Stimulated activated effector memory CD8-positive, alpha-beta T cell treated with anti-CD3 and anti-CD28 coated beads, Interleukin-12 subunit alpha, Interleukin-12 subunit beta, amount 100 ng/mL, for 72 hours (primary cell): Measurements from ENCODE around the gene RNF103.
"Not testable (repeated sequence)": the region's sequence is repeated elsewhere in the genome, so short reads cannot be mapped to it uniquely, and the experiment has no call there.

Experiments used
- ATAC-seq: fragments of 150-1000 bp; cut with Tn5 transposase; 2 replicates; pipeline ENCODE4 v1.10.0; 2021
- DNase-seq, 2 donors: peaks; one replicate each; pipeline ENCODE4 v3.0.0; 2021 to 2022; ENCODE audit warnings: low spot score in 2 of 2
- H3K27ac Mint-ChIP-seq: one replicate; pipeline ENCODE4 v1.8.0; 2022; ENCODE audit warnings: mild to moderate bottlenecking, mixed read lengths
- H3K36me3 Mint-ChIP-seq: one replicate; pipeline ENCODE4 v1.8.0; 2022; ENCODE audit warnings: mild to moderate bottlenecking, mixed read lengths
- H3K4me1 Mint-ChIP-seq: one replicate; pipeline ENCODE4 v1.8.0; 2022; ENCODE audit warnings: mixed read lengths
- H3K4me3 Mint-ChIP-seq: one replicate; pipeline ENCODE4 v1.8.0; 2022; ENCODE audit warnings: mild to moderate bottlenecking, mixed read lengths
- H3K9me3 Mint-ChIP-seq: one replicate; pipeline ENCODE4 v1.8.0; 2022; ENCODE audit warnings: mixed read lengths

The RNF103 gene, protein sequence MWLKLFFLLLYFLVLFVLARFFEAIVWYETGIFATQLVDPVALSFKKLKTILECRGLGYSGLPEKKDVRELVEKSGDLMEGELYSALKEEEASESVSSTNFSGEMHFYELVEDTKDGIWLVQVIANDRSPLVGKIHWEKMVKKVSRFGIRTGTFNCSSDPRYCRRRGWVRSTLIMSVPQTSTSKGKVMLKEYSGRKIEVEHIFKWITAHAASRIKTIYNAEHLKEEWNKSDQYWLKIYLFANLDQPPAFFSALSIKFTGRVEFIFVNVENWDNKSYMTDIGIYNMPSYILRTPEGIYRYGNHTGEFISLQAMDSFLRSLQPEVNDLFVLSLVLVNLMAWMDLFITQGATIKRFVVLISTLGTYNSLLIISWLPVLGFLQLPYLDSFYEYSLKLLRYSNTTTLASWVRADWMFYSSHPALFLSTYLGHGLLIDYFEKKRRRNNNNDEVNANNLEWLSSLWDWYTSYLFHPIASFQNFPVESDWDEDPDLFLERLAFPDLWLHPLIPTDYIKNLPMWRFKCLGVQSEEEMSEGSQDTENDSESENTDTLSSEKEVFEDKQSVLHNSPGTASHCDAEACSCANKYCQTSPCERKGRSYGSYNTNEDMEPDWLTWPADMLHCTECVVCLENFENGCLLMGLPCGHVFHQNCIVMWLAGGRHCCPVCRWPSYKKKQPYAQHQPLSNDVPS

GRCh38 chr2:86623494-86624266 lies at the start of gene RNF103:
RNF103 (minus strand) TSS chr2:86623865; CDS start chr2:86622886, 979 bp downstream.
- peak within 1 kb of the TSS; percentile 96 for H3K27ac Mint-ChIP-seq
- no peaks in the 10 kb centered on the region for H3K9me3 Mint-ChIP-seq
- peak; percentile 92 for ATAC-seq

DNA sequence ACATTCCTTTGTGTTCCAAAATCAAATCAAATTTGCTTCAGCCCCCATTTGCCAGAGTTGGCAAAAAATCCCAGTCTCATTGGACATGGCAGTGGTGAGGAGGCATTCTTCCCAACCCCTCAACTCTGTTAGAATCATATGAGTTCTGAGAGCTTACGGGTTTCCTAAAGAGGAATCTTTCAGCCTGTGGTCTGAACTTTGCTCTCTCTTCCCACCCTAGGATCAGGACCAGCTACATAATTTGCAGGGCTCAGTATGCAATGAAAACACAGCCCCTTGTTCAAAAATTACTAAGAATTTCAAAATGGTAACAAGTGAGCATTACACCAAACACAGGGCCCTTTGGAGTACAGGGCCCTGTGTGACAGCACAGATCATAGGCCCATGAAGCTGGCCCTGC lies 49.3 kb upstream of the RNF103 start:
- Mint-ChIP-seq H3K27ac (no peak overlapping the region), H3K4me1 (no peaks in the 10 kb centered on the region), H3K36me3 (no peaks in the 10 kb centered on the region), H3K4me3 (no peak overlapping the region), H3K9me3 (no peaks in the 10 kb centered on the region)
- DNase-seq: no peak
- no peak for ATAC-seq

More at GRCh38 chr2:86623494-86624266, at the start of gene RNF103:
- Mint-ChIP-seq H3K36me3 (peaks cover 27% of the 10 kb centered on the region), H3K4me1 (peaks cover 14% of the 10 kb centered on the region), H3K4me3 (peak within 1 kb of the TSS; percentile 89)
- peak; percentile 90 to 96 for DNase-seq

DNA sequence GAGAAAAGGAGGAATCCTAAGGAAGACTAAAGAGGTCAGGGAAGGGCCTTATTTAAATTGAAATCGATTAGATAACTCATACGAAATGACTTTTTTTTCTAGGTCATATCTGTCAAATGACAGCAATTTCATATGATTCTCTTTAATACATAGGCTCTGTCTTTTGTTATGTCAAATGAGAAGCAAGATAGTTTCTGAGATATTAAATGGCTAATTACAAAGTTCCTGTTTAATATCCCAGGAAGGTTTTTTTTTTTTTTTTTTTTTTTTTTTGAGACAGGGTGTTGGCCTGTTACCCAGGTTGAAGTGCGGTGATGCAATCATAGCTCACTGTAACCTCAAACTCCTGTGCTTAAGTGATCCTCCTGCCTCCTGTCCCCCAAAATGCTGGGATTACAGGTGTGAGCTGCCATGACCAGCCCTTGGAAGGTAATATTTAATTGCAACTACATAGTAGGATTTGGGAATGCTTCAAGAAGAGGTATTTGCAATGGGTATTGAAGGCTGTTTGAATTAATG lies 48.4 kb upstream of the RNF103 start:
- no peaks in the 10 kb centered on the region for H3K36me3 Mint-ChIP-seq
- DNase-seq (no peak), ATAC-seq (no peak)
- H3K9me3 Mint-ChIP-seq: no peaks in the 10 kb centered on the region
- no peak overlapping the region for H3K27ac Mint-ChIP-seq
- no peak overlapping the region for H3K4me3 Mint-ChIP-seq
- H3K4me1 Mint-ChIP-seq: no peaks in the 10 kb centered on the region

GRCh38 chr2:86671337-86671981 lies 47.8 kb upstream of the RNF103 start:
- Mint-ChIP-seq H3K9me3 (no peaks in the 10 kb centered on the region), H3K27ac (no peak overlapping the region), H3K36me3 (no peaks in the 10 kb centered on the region), H3K4me1 (no peaks in the 10 kb centered on the region), H3K4me3 (no peak overlapping the region)
- no peak for DNase-seq
- ATAC-seq: no peak

DNA sequence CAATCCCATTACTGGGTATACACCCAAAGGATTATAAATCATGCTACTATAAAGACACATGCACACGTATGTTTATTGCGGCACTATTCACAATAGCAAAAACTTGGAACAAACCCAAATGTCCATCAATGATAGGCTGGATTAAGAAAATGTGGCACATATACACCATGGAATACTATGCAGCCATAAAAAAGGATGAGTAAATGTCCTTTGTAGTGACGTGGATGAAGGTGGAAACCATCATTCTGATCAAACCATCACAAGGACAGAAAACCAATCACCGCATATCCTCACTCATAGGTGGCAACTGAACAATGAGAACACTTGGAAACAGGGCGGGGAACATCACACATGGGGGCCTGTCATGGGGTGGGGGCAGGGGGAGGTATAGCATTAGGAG lies 45.7 kb upstream of the RNF103 start:
- not testable (repeated sequence) for H3K4me3 Mint-ChIP-seq, H3K27ac Mint-ChIP-seq, H3K36me3 Mint-ChIP-seq, DNase-seq, ATAC-seq, H3K9me3 Mint-ChIP-seq, H3K4me1 Mint-ChIP-seq

- Mint-ChIP-seq H3K4me1 (no peaks in the 10 kb centered on the region), H3K9me3 (no peaks in the 10 kb centered on the region), H3K36me3 (no peaks in the 10 kb centered on the region), H3K27ac (no peak overlapping the region), H3K4me3 (no peak overlapping the region)
- ATAC-seq (no peak), DNase-seq (no peak)
Measured at GRCh38 chr2:86661333-86661732, 37.7 kb upstream of the RNF103 start.

GRCh38 chr2:86650188-86650587 lies 26.5 kb upstream of the RNF103 start:
- Mint-ChIP-seq H3K27ac (no peak overlapping the region), H3K4me3 (no peak overlapping the region), H3K36me3 (no peaks in the 10 kb centered on the region), H3K9me3 (peaks cover 20% of the 10 kb centered on the region), H3K4me1 (no peaks in the 10 kb centered on the region)
- no peak for DNase-seq
- ATAC-seq: no peak

GRCh38 chr2:86649119-86649947 lies 25.7 kb upstream of the RNF103 start:
- no peak overlapping the region for H3K4me3 Mint-ChIP-seq
- ATAC-seq: no peak
- no peak overlapping the region for H3K27ac Mint-ChIP-seq
- no peak for DNase-seq
- H3K9me3 Mint-ChIP-seq: peaks cover 20% of the 10 kb centered on the region
- H3K36me3 Mint-ChIP-seq: no peaks in the 10 kb centered on the region
- H3K4me1 Mint-ChIP-seq: no peaks in the 10 kb centered on the region

DNA sequence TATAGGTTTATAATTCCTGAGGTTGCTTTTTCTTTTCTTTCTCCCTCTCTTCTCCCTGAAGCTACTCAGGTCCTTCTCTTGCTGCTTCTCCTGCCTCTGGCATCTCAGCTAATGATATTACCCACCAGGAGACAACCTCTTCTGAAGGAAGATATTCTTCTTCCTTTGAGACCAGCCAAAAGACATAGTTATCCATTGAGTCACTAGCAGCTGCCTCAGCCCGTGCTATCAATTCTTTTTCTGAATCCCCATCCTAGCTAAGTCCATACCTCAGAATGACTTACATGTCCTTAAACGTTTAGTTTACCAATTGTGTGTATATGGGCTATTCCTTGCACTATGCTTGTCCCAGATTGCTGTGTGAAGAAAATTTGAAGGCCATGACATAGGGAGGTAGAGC lies 25.0 kb upstream of the RNF103 start:
- H3K27ac Mint-ChIP-seq: no peak overlapping the region
- no peak for DNase-seq
- no peaks in the 10 kb centered on the region for H3K4me1 Mint-ChIP-seq

DNA sequence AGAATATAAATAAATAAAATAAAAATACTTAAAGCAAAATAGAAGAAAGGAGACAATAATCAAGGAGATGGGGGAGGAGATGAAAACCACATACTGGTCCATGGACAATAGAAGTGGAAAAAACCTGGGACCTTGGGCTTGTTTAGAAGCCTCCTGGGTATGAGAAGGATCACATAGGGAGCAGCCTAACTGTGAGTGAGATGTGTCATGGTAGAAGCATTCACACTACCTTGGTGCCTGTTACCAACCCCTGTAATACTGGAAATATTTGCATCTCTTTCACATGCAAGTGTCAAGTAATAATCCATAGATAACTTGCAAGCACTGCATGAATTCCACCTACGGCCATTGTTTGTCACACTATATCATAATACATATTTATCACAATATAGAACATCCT lies 23.2 kb upstream of the RNF103 start:
- DNase-seq (peak in 1 of 2 donors; percentile 10), ATAC-seq (no peak)
- Mint-ChIP-seq H3K27ac (no peak overlapping the region), H3K4me3 (no peak overlapping the region), H3K9me3 (peaks cover 20% of the 10 kb centered on the region), H3K4me1 (no peaks in the 10 kb centered on the region), H3K36me3 (no peaks in the 10 kb centered on the region)

More for the DNA sequence above, 25.0 kb upstream of the RNF103 start:
- Mint-ChIP-seq H3K4me3 (no peak overlapping the region), H3K9me3 (peaks cover 20% of the 10 kb centered on the region), H3K36me3 (no peaks in the 10 kb centered on the region)
- ATAC-seq: no peak

GRCh38 chr2:86646329-86646728 lies 22.7 kb upstream of the RNF103 start:
- DNase-seq (no peak), ATAC-seq (no peak)
- Mint-ChIP-seq H3K4me3 (no peak overlapping the region), H3K4me1 (no peaks in the 10 kb centered on the region), H3K36me3 (no peaks in the 10 kb centered on the region), H3K27ac (no peak overlapping the region), H3K9me3 (peaks cover 20% of the 10 kb centered on the region)

GRCh38 chr2:86645752-86646151 lies 22.1 kb upstream of the RNF103 start:
- no peaks in the 10 kb centered on the region for H3K36me3 Mint-ChIP-seq
- H3K4me3 Mint-ChIP-seq: no peak overlapping the region
- ATAC-seq (no peak), DNase-seq (peak in 1 of 2 donors; percentile 32)
- no peaks in the 10 kb centered on the region for H3K4me1 Mint-ChIP-seq
- no peak overlapping the region for H3K27ac Mint-ChIP-seq
- H3K9me3 Mint-ChIP-seq: peaks cover 20% of the 10 kb centered on the region

- peaks cover 7% of the 10 kb centered on the region for H3K9me3 Mint-ChIP-seq
- H3K36me3 Mint-ChIP-seq: no peaks in the 10 kb centered on the region
- H3K27ac Mint-ChIP-seq: no peak overlapping the region
- ATAC-seq: no peak
- H3K4me1 Mint-ChIP-seq: no peaks in the 10 kb centered on the region
- no peak for DNase-seq
- H3K4me3 Mint-ChIP-seq: no peak overlapping the region
Measured at GRCh38 chr2:86638712-86639111, 15.0 kb upstream of the RNF103 start.

DNA sequence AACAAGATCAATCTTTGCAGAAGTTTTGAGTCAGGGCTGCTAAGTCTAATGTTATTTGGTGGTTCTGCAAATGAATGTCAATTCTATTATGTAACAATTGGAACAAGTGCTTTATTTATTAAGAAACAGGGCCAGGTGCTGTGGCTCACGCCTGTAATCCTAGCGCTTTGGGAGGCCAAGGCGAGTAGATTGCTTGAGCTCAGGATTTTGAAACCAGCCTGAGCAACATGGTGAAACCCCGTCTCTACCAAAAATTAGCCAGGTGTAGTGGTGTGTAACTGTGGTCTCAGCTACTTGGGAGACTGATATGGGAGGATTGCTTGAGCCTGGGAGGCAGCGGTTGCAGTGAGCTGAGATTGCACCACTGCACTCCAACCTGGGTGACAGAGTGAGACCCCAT lies 13.2 kb upstream of the RNF103 start:
- Mint-ChIP-seq H3K4me3 (no peak overlapping the region), H3K9me3 (peaks cover 7% of the 10 kb centered on the region), H3K36me3 (no peaks in the 10 kb centered on the region), H3K4me1 (no peaks in the 10 kb centered on the region), H3K27ac (no peak overlapping the region)
- ATAC-seq: no peak
- no peak for DNase-seq
